SKM-1 treated with dmso at 0.1 percent for 144 hours (cell line): ENCODE results near the gene TRIM29.
A peak's percentile ranks its signal among the peaks of the same experiment; 100 is the strongest.

ENCODE experiments used
- DNase-seq: peaks from one replicate; lab custom pipeline; 2025; ENCODE audit not compliant: unreplicated experiment; lab: John Stamatoyannopoulos, UW

Gene TRIM29

DNA sequence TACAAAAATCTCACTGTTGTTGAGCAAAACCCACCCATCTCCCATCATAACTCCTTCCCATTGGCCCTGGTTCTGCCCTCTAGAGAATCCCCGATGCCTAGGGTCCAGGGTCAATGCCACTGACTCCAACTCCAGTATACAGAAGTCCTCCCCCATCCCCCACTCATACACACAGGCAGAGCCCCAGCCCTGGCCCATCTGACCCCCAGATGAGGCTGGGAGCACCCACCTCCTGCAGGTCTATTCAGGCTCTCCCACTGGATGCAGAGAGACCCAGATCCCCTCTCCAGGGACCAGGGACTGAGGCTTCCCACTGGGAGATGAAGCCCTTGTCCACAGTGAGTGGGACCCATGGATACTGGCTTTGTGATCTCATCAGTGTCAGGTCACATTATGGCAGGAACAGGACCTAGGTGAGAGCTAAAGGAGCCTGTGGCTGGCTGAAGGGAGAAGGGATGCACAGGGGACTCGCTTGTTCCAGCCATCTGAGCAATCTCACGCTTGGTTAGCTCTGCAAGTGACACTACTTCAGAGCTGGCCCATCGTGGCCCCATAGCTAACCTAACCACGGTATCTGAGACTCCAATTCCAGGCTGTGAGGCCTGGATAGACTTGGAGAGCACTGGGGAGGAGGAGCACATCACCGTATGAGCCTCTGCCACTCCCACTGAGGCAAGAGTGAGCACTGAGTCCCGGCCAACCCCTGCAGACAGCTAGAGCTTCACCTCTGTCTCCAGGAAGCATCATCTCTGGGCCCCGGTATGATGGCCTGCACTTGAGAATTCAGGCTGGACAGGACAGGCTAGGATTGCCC lies 35.7 kb downstream of the TRIM29 start:
- DNase-seq, result no peak

DNA sequence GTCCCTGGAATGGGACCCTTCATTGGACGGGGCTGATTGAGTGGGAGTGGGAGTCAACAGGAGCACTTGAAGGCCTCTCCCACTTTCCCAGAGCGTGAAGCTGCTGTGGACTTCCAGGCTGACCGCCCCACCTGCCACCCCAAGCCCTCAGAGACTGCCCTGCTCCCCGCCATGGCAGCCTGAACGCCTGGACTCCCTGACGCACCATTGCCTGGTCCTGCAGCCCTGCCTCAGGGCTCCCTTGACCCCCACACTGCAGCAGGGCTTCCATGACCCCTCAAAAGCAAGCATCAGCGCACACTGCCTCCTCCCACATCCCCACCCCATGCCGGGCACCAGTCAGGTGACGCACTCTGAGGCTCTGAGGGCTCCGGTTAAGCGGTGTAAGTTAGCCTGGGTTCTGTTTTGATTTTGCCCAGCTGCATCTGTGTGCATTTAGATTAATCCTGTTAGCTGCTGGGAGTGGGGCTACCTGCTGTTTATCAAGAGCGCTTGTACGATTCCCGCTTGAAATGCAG lies 39.4 kb downstream of the TRIM29 start:
- no peak for DNase-seq

DNA sequence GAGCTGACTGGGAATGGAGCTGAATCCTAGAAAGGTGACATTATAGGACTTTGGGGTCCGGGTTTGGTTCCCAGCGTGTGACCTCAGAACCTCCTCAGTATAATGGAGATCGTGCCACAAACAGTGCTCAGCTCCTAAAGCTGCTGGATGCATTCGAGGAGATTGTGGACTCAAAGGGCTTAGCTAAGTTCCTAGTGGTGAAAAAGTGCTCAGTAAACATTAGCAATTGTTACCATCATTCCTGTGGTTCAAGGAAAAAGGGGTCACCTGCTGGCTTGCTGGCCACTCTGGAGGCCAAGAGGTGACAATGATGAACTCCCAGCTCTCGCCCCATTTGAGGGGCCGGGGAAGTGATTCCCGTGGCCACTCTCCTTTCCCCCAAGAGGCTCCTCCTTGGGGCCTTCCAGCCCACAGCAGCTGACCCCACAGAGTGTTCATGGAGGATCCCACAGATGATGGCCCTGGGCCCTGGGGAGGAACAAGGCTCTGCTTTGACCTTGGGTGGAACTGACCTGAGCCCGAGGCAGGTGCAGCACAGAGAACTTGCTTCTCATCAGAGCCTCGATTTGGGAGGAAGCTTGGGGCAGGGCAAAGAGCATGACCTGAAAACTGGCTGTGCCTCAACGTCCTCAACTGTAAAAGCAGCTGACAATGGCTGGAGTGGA lies 40.1 kb downstream of the TRIM29 start:
- no peak for DNase-seq

- no peak for DNase-seq
These were observed 41.3 kb downstream of the TRIM29 start for GRCh38 chr11:120096369-120097191.

DNA sequence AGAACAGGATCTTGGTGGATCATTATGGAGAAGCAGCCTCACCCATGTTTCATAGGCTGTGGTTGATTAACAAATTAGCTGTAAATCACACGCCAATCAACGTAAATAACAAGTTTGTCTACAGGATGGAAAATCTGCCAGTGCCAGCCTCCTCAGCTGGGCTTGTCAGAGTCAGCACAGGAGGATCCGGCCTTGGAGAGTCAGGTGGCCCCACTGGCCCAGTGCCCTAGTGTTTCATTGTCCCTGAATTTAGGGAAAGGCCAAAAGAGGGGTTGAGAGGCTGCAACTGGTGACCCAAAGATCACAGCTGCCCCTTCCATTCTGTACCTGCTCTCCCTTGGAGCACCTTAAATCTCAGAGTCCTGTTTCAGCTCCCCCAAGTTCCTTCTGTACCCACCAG lies 42.4 kb downstream of the TRIM29 start:
- DNase-seq, result no peak

DNA sequence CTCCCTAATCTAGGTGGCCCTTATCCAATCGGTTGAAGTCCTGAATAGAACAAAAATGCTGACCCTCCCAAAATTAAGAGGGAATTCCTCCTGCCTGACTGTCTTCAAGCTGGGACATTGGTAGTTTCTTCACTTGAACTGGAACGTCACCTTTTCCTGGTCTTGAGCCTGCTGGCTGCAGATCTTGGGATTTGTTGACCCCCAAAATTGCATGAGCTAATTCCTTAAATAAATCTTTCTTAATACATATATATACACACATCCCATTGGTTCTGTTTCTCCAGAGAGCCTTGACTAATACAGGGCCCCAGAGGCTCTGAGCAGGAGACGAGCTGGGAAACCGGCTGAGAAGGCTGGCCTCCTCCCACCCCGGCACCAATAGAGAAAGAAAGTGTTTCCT lies 46.2 kb downstream of the TRIM29 start:
- no peak for DNase-seq

DNA sequence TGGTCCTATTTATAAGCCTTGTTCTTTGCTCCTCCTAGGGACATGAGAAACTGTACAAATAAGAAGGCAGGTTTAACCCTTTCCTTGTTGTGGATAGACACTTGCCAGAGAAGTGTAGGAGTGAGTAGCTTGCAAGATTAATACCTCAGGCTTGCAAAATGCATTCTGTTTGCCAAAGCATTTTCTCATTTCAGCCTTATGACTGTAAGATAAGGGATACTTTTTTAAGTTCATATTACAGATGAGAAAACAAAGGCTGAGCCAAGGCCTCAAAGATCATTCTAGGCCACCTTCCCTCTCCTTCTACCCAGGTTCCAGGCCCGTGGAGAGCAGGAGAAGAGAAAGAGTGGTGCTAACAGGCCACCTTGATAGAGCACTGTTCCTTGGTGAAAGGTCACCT lies 46.8 kb downstream of the TRIM29 start:
- DNase-seq, result no peak

DNA sequence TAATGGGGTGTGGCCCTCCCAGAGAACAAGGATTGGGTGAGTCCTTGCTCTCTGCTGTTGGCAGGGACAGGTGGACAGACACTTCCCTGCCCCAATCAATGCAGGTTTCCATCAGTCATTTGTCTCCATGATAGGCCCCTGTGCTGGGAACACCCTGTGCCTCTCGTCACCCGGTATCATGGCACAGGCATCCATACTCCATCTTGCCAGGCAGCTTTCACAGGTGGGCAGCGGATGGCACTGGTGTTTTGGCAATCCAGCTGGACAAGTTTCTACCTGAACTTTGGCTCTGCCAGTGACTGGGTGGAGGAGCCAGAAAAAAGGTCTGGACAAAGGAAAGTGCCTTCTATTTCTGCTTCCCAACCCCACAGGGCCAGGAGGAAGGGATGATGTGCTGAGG lies 47.5 kb downstream of the TRIM29 start:
- no peak for DNase-seq

DNA sequence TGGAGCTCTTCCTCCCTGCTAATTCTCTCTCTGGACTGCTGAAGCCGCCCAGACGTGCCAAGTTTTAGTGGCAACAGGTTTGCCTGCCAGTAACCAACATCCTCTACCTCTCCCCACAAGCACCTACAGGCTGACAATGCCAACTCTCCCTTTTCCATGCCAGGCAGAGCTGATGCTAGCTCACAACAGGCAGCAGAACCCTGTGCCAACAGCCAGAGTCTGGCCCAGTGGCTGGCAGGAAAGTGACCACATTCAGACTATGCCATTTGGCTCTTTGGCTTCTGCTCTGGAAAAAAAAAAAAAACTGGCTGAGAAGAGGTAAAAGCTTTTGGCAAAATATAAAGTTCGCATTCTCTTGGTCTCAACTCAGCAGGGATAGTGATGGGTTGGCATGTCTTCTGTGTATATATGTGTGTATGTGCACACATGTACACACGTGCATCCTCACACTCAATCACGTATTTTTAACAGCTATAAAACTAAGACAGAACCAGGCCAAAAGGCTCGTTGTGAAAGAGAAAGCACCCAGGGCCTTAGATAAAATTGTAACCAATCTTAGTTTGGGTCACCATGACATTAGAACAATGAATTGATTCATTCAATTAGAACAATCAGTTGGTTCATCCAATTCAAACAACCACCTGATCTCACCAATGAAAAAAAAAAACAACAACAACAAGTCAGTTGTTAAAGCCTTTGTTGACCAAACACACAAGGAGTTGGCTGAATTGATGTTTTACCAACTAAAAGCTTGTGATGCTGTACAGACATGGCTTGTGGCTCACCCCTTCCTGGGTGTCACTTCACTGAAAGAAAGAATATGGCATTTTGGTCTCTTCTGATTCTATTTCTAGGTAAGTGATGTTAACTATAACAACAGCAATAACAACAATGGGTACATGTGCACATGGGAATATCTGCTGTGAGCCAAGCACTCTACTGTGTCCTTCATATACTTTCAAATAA lies 48.6 kb downstream of the TRIM29 start:
- no peak for DNase-seq

DNA sequence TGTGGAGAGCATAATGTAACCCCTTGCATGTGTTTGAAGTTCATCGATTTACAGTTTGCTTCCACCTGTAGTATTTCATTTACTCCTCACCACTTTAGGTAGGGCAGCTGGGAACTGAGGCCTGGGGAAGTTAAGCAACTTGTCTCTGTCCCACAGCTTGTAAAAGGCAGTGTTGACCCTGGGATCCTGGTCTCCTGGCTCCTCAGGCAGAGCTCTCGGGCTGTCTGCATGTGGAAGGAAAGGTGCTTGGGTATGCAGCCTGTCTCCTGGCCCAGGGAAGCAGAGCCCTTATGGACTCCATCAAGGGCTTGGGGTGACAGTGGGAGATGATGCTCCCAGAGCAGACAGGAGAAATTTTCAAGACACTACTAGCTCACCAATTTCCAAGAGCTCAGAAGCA lies 49.9 kb downstream of the TRIM29 start:
- DNase-seq, result no peak

GRCh38 chr11:120086651-120087050 lies 51.3 kb downstream of the TRIM29 start:
- DNase-seq, result no peak

GRCh38 chr11:120079750-120080610 lies 57.9 kb downstream of the TRIM29 start:
- peak; percentile 4 for DNase-seq

DNA sequence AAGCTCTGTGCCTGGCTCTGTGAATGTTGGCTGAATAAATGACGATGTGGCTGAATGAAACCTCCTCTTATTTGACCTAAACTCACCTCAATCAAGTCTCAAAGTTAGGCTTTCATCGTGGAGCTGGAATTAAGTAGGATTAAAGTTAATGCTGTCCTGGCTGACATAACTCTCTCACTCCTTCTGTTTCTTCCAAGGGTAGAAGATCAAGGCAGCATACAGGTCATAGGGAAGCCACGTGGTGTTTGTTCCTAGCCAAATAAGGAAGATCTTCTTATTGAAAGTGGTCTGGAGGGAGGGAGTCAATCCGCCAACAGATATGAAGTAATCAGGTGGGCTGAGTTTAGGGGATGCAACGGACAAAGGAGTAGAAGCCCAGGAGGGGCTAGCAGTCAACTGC lies 59.5 kb downstream of the TRIM29 start:
- DNase-seq, result no peak

GRCh38 chr11:120074076-120074475 lies 63.8 kb downstream of the TRIM29 start:
- no peak for DNase-seq

- no peak for DNase-seq
These were observed 64.7 kb downstream of the TRIM29 start for GRCh38 chr11:120073196-120073595.

GRCh38 chr11:120068114-120068573 lies 69.8 kb downstream of the TRIM29 start:
- no peak for DNase-seq

DNA sequence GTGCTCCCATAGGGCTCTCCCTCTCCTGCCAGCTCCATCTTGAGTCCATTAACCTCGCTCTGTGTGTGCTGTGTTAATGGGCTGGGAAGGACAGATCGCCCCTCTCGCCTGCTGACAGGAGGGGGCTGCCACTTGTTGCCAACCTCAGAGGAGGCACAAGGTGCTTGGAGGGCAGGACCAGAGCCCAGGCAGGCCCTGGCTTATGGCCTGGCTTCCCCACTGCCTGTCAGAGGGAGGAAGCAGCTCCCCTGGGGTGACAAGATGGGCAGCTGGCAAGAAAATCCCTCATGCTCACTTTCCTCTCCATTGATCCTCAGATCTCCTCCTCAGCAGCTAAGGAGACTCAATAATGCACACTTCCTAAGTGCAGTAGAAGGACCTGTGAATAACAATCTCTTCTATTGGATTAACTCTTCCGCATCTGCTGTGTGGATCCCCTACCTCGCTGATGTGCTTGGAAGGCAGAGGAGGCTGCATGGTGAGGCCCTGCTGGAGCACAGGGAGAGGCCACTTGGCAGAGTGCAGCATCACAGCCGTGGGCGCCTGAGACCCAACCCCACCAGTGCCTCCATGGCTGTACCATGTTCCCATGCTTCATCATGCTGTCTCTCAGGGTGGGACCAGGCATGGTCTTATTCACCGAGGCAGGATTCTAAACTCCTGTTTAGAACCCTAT lies 70.3 kb downstream of the TRIM29 start:
- no peak for DNase-seq

DNA sequence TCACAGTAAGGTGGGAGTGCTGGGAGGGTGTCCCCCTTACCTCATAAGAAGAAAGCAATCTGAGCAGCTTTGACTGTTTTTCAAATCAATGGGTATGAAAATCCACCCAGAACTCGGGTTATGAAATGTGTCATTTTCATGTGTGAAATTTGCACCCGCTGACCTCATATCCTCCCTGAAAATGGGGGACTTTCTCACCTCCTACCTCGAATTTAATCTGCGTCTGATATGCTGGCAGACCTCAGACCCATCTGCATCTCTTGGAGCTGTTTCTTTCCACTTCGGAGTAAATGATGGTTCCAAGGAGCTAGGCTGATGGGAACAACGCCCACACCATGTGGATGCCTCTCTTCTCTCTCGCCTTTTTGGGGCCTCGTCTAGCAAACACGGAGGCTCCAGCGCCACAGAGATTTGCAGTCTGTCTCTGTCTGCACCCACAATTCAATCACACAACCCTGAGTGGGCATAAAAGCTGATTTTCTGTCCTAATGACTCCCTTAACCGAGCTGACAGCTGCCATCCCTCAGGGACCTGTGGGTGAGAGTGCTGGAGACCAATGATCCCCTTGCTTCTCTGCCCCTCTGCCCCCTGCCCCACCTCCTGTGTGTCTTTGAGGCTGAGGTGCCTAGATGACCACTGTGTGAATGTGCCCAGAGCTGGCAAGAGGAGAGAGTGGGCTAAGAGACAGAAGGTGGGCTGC lies 71.0 kb downstream of the TRIM29 start:
- DNase-seq, result no peak
